ENCODE data around the gene RNF220. TPM values are rescaled to one million over a fixed set of nuclear protein-coding genes. Genes with fewer than 3 reads are reported as not detected.

The RNF220 gene
- total RNA-seq = 25.1 TPM

- Histone ChIP-seq H3K27me3 (ENCODE audit: control insufficient read depth in 3 of 3, insufficient read depth in 3 of 3, low read length in 3 of 3) (peaks cover 74 to 76% (median 74%) of the 10 kb centered on the region in 3 donors), H3K4me1 (ENCODE audit: control insufficient read depth in 3 of 3, insufficient read depth in 3 of 3, low read length in 3 of 3) (peaks cover 12 to 34% (median 18%) of the 10 kb centered on the region in 3 donors), H3K36me3 (ENCODE audit: control insufficient read depth in 3 of 3, insufficient read depth in 3 of 3, low read length in 3 of 3) (no peaks in the 10 kb centered on the region), H3K9me3 (ENCODE audit: control insufficient read depth in 3 of 3, low read length in 3 of 3) (no peaks in the 10 kb centered on the region), H3K4me3 (ENCODE audit: low read length in 3 of 3) (peak within 1 kb of the TSS; percentile 61 to 70 (median 68)), H3K27ac (ENCODE audit: low read depth, low read length) (no peak within 1 kb of the TSS), H3K9ac (ENCODE audit: low read depth in 1 of 3, low read length in 3 of 3) (peak within 1 kb of the TSS in 2 of 3 donors; percentile 40 to 61)
These were observed at the start of gene RNF220 for GRCh38 chr1:44405031-44405797. TSS of gene RNF220 (plus strand) at chr1:44405255.

- Histone ChIP-seq H3K4me3 (ENCODE audit: low read length in 3 of 3) (peak overlapping the region; percentile 52 to 69 (median 58)), H3K27me3 (ENCODE audit: control insufficient read depth in 3 of 3, insufficient read depth in 3 of 3, low read length in 3 of 3) (no peaks in the 10 kb centered on the region), H3K27ac (ENCODE audit: low read depth, low read length) (peak overlapping the region; percentile 33), H3K4me1 (ENCODE audit: control insufficient read depth in 3 of 3, insufficient read depth in 3 of 3, low read length in 3 of 3) (peaks cover 14 to 16% (median 14%) of the 10 kb centered on the region in 3 donors), H3K9ac (ENCODE audit: low read depth in 1 of 3, low read length in 3 of 3) (no peak overlapping the region), H3K9me3 (ENCODE audit: control insufficient read depth in 3 of 3, low read length in 3 of 3) (no peaks in the 10 kb centered on the region), H3K36me3 (ENCODE audit: control insufficient read depth in 3 of 3, insufficient read depth in 3 of 3, low read length in 3 of 3) (no peaks in the 10 kb centered on the region)
These were observed 49.3 kb upstream of the RNF220 start for GRCh38 chr1:44355582-44356305.

- Histone ChIP-seq H3K4me3 (ENCODE audit: low read length in 3 of 3) (no peak overlapping the region), H3K9me3 (ENCODE audit: control insufficient read depth in 3 of 3, low read length in 3 of 3) (no peaks in the 10 kb centered on the region), H3K27ac (ENCODE audit: low read depth, low read length) (no peak overlapping the region), H3K4me1 (ENCODE audit: control insufficient read depth in 3 of 3, insufficient read depth in 3 of 3, low read length in 3 of 3) (peaks cover 14 to 16% (median 14%) of the 10 kb centered on the region in 3 donors), H3K27me3 (ENCODE audit: control insufficient read depth in 3 of 3, insufficient read depth in 3 of 3, low read length in 3 of 3) (no peaks in the 10 kb centered on the region), H3K9ac (ENCODE audit: low read depth in 1 of 3, low read length in 3 of 3) (no peak overlapping the region), H3K36me3 (ENCODE audit: control insufficient read depth in 3 of 3, insufficient read depth in 3 of 3, low read length in 3 of 3) (no peaks in the 10 kb centered on the region)
These were observed 47.3 kb upstream of the RNF220 start for GRCh38 chr1:44357710-44358109.

- no peaks in the 10 kb centered on the region for H3K27me3 ChIP-seq (ENCODE audit: control insufficient read depth in 3 of 3, insufficient read depth in 3 of 3, low read length in 3 of 3)
- no peaks in the 10 kb centered on the region for H3K36me3 ChIP-seq (ENCODE audit: control insufficient read depth in 3 of 3, insufficient read depth in 3 of 3, low read length in 3 of 3)
- H3K9me3 ChIP-seq (ENCODE audit: control insufficient read depth in 3 of 3, low read length in 3 of 3) = no peaks in the 10 kb centered on the region
- H3K4me3 ChIP-seq (ENCODE audit: low read length in 3 of 3) = no peak overlapping the region
- peaks cover 3 to 8% (median 3%) of the 10 kb centered on the region in 3 donors for H3K4me1 ChIP-seq (ENCODE audit: control insufficient read depth in 3 of 3, insufficient read depth in 3 of 3, low read length in 3 of 3)
- no peak overlapping the region for H3K27ac ChIP-seq (ENCODE audit: low read depth, low read length)
- H3K9ac ChIP-seq (ENCODE audit: low read depth in 1 of 3, low read length in 3 of 3) = no peak overlapping the region
These were observed 45.7 kb upstream of the RNF220 start for GRCh38 chr1:44359234-44359935.

- Histone ChIP-seq H3K27me3 (ENCODE audit: control insufficient read depth in 3 of 3, insufficient read depth in 3 of 3, low read length in 3 of 3) (no peaks in the 10 kb centered on the region), H3K9me3 (ENCODE audit: control insufficient read depth in 3 of 3, low read length in 3 of 3) (no peaks in the 10 kb centered on the region), H3K9ac (ENCODE audit: low read depth in 1 of 3, low read length in 3 of 3) (no peak overlapping the region), H3K36me3 (ENCODE audit: control insufficient read depth in 3 of 3, insufficient read depth in 3 of 3, low read length in 3 of 3) (no peaks in the 10 kb centered on the region), H3K4me1 (ENCODE audit: control insufficient read depth in 3 of 3, insufficient read depth in 3 of 3, low read length in 3 of 3) (no peaks in the 10 kb centered on the region), H3K27ac (ENCODE audit: low read depth, low read length) (no peak overlapping the region), H3K4me3 (ENCODE audit: low read length in 3 of 3) (no peak overlapping the region)
These were observed 43.6 kb upstream of the RNF220 start for GRCh38 chr1:44361478-44361877.

- Histone ChIP-seq H3K36me3 (ENCODE audit: control insufficient read depth in 3 of 3, insufficient read depth in 3 of 3, low read length in 3 of 3) (no peaks in the 10 kb centered on the region), H3K27me3 (ENCODE audit: control insufficient read depth in 3 of 3, insufficient read depth in 3 of 3, low read length in 3 of 3) (no peaks in the 10 kb centered on the region), H3K27ac (ENCODE audit: low read depth, low read length) (no peak overlapping the region), H3K9me3 (ENCODE audit: control insufficient read depth in 3 of 3, low read length in 3 of 3) (no peaks in the 10 kb centered on the region), H3K9ac (ENCODE audit: low read depth in 1 of 3, low read length in 3 of 3) (no peak overlapping the region), H3K4me3 (ENCODE audit: low read length in 3 of 3) (no peak overlapping the region), H3K4me1 (ENCODE audit: control insufficient read depth in 3 of 3, insufficient read depth in 3 of 3, low read length in 3 of 3) (no peaks in the 10 kb centered on the region)
These were observed 38.6 kb upstream of the RNF220 start for GRCh38 chr1:44366371-44366975.

GRCh38 chr1:44367944-44368343 is 37.1 kb upstream of the RNF220 start:
- H3K36me3 ChIP-seq (ENCODE audit: control insufficient read depth in 3 of 3, insufficient read depth in 3 of 3, low read length in 3 of 3) = no peaks in the 10 kb centered on the region
- no peaks in the 10 kb centered on the region for H3K27me3 ChIP-seq (ENCODE audit: control insufficient read depth in 3 of 3, insufficient read depth in 3 of 3, low read length in 3 of 3)
- no peaks in the 10 kb centered on the region for H3K4me1 ChIP-seq (ENCODE audit: control insufficient read depth in 3 of 3, insufficient read depth in 3 of 3, low read length in 3 of 3)
- no peak overlapping the region for H3K9ac ChIP-seq (ENCODE audit: low read depth in 1 of 3, low read length in 3 of 3)
- H3K9me3 ChIP-seq (ENCODE audit: control insufficient read depth in 3 of 3, low read length in 3 of 3) = no peaks in the 10 kb centered on the region
- H3K27ac ChIP-seq (ENCODE audit: low read depth, low read length) = no peak overlapping the region
- no peak overlapping the region for H3K4me3 ChIP-seq (ENCODE audit: low read length in 3 of 3)

GRCh38 chr1:44368471-44369151 is 36.4 kb upstream of the RNF220 start:
- Histone ChIP-seq H3K27ac (ENCODE audit: low read depth, low read length) (no peak overlapping the region), H3K27me3 (ENCODE audit: control insufficient read depth in 3 of 3, insufficient read depth in 3 of 3, low read length in 3 of 3) (no peaks in the 10 kb centered on the region)

GRCh38 chr1:44371206-44371605 is 33.8 kb upstream of the RNF220 start:
- Histone ChIP-seq H3K4me3 (ENCODE audit: low read length in 3 of 3) (no peak overlapping the region), H3K27me3 (ENCODE audit: control insufficient read depth in 3 of 3, insufficient read depth in 3 of 3, low read length in 3 of 3) (no peaks in the 10 kb centered on the region), H3K9me3 (ENCODE audit: control insufficient read depth in 3 of 3, low read length in 3 of 3) (no peaks in the 10 kb centered on the region), H3K4me1 (ENCODE audit: control insufficient read depth in 3 of 3, insufficient read depth in 3 of 3, low read length in 3 of 3) (no peaks in the 10 kb centered on the region), H3K27ac (ENCODE audit: low read depth, low read length) (no peak overlapping the region), H3K9ac (ENCODE audit: low read depth in 1 of 3, low read length in 3 of 3) (no peak overlapping the region), H3K36me3 (ENCODE audit: control insufficient read depth in 3 of 3, insufficient read depth in 3 of 3, low read length in 3 of 3) (no peaks in the 10 kb centered on the region)

More at GRCh38 chr1:44368471-44369151, 36.4 kb upstream of the RNF220 start:
- Histone ChIP-seq H3K9me3 (ENCODE audit: control insufficient read depth in 3 of 3, low read length in 3 of 3) (no peaks in the 10 kb centered on the region), H3K4me1 (ENCODE audit: control insufficient read depth in 3 of 3, insufficient read depth in 3 of 3, low read length in 3 of 3) (no peaks in the 10 kb centered on the region), H3K9ac (ENCODE audit: low read depth in 1 of 3, low read length in 3 of 3) (no peak overlapping the region), H3K4me3 (ENCODE audit: low read length in 3 of 3) (no peak overlapping the region), H3K36me3 (ENCODE audit: control insufficient read depth in 3 of 3, insufficient read depth in 3 of 3, low read length in 3 of 3) (no peaks in the 10 kb centered on the region)
